Forelimb muscle (tissue), 1 donor: Measurements from ENCODE around the gene STAP2. TPM values are rescaled to one million over a fixed set of nuclear protein-coding genes. Genes with fewer than 3 reads are reported as not detected.
"Not testable (repeated sequence)": the region's sequence is repeated elsewhere in the genome, so short reads cannot be mapped to it uniquely, and the experiment has no call there.

Source experiments
- DNase-seq: peaks from one replicate; pipeline ENCODE4 v3.0.0-alpha.2; 2013; ENCODE audit warnings: low read depth
- polyA plus RNA-seq: library from polyadenylated mRNA; unstranded; fragments of 120-200 nt; gene quantifications from one replicate; pipeline ENCODE4 v1.2.1, GENCODE V29; 2013; ENCODE audit not compliant: insufficient read length

STAP2 gene
- polyA plus RNA-seq, 1 donor = 4.9 TPM

DNA sequence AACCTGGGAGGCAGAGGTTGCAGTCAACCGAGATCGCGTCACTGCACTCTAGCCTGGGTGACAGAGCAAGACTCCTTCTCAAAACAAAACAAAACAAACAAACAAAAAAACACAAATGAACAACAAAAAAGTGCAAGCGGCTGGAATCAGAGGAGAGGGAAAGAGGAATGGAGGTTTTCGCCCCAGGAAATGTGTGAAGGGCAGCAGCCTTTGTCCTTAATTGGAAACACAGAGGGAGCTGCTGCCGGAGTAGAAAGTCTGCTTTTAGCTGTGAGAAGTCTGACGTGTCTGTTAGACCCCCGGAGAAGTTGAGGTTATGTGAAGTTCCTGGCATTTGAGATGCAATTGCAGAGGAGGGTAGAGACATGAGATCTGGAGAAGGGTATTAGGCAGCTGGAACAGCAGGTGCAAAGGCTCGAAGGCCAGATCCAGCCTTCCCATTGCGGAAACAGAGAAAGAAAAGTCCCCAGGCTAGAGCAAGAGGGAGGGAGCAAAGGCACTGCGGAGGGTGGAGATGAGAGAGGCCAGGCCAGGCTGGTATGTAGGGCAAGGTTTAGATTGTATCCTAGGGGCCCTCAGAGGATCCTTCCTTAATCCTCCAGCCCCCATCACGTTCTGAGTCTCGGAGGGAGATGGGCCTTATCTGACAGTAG lies 36.9 kb downstream of the STAP2 start:
- DNase-seq = no peak

GRCh38 chr19:4300589-4300988 lies 38.0 kb downstream of the STAP2 start:
- DNase-seq = no peak

DNA sequence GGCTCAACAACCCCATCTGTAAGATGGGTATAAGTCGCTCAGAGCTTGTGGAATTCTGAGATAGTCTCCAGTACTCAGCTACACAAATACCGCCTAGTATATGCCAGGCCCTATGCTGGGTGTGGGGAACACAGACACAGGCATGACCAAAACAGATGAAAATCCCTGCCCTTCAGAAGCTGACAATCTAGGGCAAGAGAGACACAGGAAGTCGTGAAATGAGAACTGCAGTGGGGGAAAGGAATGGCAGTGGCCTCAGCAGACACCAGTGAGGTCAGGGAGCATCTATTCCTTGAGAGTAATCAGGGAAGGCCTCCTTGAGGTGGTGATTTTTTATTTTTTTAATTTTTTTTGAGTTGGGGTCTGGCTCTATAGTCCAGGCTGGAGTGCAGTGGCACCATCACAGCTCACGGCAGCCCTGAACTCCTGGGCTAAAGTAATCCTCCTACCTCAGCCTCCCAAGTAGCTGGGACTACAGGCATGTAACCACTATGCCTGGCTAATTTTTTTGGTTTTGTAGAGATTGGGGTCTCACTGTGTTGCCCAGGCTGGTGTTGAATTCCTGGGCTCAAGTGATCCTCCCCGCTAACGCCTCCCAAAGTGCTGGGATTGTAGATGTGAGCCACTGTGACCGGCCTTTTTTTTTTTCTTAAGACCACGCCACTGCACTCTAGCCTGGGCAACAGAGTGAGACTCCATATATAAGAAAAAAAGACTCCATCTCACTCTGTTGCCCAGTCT lies 39.6 kb downstream of the STAP2 start:
- no peak for DNase-seq

- no peak for DNase-seq
These were observed 40.5 kb downstream of the STAP2 start for GRCh38 chr19:4297901-4298809.

- no peak for DNase-seq
These were observed 42.5 kb downstream of the STAP2 start for GRCh38 chr19:4295972-4296771.

- no peak for DNase-seq
These were observed 44.2 kb downstream of the STAP2 start for GRCh38 chr19:4294389-4294788.

DNA sequence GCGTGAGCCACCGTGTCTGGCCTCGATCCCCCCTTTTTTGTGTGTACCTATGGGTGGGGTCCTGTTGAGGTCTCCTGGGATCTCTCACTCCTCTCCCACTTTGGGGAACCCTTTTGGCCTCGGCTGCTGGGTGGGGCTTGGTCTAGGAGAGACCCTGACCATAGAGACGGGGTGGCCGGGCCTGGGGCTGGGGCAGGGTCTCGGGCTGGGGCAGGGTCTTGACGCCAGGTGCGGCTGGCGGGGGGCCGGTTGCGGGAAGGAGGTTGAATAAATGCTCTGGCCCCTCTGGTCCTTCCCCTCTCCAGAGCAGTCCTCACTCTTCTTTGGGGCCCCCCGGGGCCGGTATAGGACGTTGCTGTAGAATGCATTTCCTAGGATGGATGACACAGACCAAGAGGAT lies 46.1 kb downstream of the STAP2 start:
- no peak for DNase-seq

GRCh38 chr19:4291184-4291732 lies 47.4 kb downstream of the STAP2 start:
- DNase-seq = no peak

GRCh38 chr19:4288091-4288777 lies 50.4 kb downstream of the STAP2 start:
- DNase-seq = no peak

GRCh38 chr19:4286141-4286540 lies 52.5 kb downstream of the STAP2 start:
- DNase-seq = not testable (repeated sequence)

- no peak for DNase-seq
These were observed 53.7 kb downstream of the STAP2 start for GRCh38 chr19:4284974-4285373.

GRCh38 chr19:4284176-4284958 lies 54.3 kb downstream of the STAP2 start:
- no peak for DNase-seq

DNA sequence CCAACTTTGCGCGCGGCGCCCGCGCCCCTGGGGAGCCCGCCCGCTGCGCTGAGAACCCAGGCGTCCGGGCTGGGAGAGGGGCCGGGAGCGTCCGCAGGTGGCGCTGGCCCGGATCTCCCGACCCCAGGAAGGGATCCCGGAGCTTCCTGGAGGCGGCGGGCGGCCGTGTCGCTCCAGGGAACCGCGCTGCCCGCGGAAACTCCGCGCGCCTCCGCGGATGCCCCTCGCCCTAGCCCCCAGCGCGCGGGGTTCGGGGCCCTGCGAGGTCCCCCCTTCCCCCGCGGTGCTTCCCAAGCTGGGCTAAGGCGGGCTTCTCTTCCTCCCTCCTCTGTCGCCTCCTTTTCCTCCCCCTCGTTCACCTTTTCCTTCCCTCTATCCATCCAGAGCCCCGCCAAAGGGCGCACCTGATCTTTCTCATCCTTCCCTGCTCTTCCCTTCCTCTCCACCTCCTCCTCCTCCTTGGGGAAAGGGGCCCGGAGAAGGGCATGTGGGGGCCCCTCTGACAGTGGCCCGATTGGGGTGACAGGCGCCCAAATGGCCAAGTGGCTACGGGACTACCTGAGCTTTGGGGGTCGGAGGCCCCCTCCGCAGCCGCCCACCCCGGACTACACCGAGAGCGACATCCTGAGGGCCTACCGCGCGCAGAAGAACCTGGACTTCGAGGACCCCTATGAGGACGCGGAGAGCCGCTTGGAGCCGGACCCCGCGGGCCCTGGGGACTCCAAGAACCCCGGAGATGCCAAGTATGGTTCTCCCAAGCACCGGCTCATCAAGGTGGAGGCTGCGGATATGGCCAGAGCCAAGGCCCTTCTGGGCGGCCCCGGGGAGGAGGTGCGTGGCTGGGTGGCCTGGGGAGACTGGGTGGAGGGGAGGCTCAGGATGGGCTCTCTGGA lies 58.9 kb downstream of the STAP2 start:
- DNase-seq = no peak

DNA sequence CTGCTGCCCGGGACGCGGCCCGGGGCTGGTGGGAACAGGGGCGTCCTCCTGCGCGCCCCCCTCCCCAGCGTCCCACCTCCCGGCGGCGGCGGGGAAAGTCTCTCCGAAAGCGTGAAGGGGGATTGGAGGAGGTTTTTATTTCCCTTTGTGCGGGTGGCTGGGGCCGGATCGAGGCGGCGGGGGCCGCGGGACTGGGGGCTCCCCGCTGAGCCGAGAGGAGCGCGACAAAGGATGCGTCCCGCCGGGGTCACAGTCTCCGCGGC lies 59.4 kb downstream of the STAP2 start:
- DNase-seq = no peak

GRCh38 chr19:4278419-4279266 lies 60.0 kb downstream of the STAP2 start, which contains the start of gene SHD:
Gene SHD, plus strand, starts transcription at chr19:4279266. Its CDS starts 798 bp downstream, at chr19:4280064.
- no peak for DNase-seq

DNA sequence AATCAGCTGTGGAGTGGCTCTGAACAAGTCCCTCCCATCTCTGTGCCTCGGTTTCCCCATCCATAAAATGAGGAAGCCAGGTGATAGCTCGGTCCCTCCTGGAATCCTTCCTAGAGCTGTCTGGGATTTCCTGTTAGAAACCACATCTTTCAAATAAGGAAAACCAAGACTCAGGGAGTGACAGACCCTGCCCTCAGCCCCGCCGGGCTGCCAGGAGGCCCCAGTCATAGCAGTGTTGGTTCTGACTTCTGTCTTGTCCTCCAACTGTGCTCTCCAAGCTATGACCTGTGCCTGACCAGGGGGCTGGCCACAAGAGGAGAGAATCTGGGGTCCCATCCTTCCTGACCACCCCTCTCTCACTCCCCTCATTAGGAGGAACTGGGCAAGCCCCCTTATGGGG lies 60.6 kb downstream of the STAP2 start:
- no peak for DNase-seq

DNA sequence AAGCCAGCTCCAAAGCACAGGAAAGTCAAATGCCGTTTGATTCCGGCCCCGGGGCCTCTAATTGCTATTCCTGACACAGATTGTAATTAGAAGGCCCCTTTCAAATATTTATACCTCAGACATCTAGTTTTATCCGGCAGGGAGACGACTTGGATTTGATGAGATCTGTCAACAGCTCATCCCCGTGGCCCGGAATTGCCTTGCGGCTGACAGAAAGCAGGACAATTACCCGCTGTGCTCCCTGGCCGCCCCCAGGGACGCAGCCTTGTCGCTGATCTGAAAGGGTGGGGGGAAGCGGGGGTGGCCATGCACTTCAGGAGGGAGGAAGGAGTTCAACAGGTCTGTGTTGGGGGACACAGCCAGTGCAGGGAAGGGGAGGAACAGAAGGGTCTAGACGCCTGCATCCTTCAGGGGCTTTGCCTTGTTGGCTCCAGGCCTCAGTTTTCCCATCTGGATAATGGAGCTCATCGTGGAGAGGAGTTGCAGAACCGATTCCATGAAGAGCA lies 61.4 kb downstream of the STAP2 start:
- DNase-seq = no peak

DNA sequence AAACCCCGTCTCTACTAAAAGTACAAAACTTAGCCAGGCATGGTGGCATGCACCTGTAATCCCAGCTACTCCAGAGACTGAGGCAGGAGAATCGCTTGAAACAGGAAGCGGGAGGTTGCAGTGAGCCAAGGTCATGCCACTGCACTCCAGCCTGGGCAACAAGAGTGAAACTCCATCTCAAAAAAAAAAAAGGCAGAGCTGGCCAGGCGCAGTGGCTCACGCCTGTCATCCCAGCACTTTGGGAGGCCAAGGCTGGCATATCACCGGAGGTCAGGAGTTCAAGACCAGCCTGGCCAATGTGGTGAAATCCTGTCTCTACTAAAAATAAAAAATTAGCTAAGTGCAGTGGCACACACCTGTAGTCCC lies 64.3 kb downstream of the STAP2 start:
- DNase-seq = not testable (repeated sequence)
